ENCODE measurements around the gene DDX59.

DDX59 gene

DNA sequence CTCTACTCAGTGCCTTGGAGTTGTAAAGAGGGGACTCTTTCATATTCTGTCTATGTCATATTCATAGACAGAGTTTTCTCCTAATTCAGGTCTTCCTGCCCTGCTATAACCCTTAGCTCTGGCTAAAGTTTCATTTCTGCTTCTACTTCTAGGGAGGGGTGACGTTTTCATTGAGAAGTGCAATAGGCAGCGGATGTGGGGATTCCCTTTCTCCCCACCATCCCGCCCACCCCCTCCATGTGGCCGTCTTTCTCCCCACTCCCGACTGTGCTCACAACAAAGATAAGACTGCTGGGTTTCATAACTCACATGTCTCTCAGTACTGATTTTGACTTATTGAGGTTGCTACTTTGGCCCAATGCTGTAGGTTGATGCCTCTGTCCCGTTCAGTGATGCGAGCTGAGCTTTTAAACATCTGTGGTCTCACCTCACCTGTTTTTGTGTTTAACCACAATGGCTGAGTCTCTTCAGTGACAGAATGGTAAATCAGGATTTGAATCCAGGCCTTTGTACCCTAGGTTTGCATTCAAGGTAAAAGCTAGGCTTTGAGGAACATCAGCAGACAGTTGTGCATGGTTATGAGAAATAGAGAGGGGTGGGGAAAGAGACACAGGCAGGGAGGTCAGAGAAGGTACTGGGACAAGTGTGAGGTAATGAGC lies 41.4 kb downstream of the DDX59 start:
- no peak for FAIRE-seq

DNA sequence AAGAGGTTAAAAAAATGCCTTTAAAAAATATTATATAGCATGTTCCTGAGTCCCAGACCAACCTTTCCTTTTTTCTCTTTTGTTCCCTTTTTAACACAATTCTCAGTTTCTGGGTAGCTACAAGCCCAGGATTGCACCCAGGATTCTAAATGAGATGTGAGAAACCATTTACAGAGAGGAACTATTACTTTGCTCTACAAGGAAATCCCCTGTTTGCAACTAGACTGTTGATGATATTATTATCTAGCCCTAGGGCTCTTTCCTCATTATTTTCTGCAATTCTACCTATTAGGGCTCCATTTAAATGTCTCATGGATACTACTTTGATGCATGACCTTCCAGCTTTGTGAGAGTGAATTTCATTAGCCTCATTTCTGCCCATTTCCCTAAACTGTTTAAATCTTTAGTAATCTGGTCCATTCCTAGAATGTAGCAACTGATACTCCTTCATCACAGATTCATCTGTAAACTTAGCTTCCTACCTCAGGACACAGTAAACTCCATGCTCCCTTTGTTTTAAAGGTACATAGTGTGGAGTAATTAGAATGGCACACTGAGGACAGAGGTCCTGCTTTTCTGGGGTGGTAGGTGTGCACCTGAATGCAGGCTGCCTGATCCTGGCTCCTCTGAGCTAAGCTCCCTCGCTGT lies 42.0 kb downstream of the DDX59 start:
- FAIRE-seq = no peak

DNA sequence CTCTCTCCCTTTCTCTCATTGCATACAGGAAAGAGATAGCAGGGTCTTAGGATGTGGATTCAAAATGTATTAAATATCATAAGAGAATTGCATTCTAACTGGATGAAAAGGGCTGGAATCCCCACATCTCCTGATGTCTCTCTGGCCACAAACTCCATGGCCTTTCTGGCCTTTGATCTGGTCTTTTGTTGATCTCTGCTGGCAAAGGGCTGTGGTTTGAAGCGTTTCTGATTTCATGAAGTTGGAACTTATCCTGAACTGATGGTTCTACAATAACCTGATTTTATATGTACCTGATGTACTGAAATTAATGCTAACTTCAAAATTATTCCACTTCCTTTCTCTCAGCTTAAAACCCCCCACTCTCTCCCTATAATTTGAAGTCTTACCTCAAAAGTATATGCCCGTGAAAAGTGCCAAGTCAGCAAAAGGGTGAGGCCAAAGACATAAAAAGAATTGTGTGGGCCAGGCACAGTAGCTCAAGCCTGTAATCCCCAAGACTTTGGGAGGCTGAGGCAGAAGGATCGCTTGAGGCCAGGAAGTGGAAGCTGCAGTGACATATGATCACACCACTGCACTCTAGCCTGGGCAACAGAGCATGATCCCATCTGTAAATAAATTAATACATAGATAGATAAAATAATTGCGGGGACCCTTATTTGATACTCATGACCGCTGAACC lies 42.7 kb downstream of the DDX59 start:
- FAIRE-seq = no peak

DNA sequence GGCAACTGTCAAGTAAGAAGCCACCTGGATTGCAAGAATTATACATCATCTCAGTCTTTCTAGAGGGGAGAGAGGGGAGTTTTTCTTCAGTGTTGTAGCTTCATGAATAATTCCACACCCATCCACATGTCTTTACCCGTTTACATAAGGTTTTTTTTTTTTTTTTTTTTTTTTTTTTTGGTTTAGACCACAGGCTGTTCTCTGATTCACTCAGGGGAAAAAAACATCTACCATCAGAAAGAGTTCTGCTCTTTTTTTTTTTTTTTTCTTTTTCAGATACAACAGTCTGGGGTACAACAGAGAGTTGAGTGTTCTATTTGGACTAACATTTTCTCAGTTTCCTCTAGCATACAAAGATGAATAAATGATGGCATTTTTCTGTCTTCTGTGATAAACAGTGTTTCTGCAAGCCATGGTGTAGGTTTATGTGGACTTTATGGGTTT lies 44.3 kb downstream of the DDX59 start:
- FAIRE-seq = no peak

DNA sequence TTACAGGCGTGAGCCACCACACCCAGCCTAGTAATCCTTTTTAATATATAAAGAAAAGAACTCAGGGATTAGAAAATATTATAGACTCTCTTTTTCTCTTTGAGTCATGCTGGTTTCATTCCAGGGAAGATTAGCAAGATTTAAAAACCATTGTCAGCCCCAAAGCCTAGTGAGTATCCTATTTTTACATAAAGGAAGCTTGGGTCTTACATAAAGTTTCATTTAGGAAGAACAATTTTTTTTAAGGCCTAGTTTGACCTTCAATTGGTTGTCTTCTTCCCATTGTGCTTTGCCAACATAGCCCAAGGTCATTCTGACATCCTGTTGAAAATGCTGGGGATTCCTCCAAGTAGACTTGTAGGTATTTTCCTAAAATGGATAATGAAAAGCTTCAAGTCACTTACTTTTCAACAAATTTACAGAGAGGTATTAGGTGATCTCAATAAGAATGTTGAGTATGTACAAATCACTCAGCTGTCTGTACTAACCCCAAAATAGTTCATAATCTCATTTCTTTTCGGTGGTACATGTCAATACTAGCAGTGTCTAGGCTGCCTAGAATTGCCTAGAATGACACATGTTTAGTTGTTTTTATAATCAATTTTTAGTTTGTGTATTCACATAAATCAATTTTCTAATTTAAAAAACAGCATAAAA lies 44.9 kb downstream of the DDX59 start:
- FAIRE-seq = no peak

DNA sequence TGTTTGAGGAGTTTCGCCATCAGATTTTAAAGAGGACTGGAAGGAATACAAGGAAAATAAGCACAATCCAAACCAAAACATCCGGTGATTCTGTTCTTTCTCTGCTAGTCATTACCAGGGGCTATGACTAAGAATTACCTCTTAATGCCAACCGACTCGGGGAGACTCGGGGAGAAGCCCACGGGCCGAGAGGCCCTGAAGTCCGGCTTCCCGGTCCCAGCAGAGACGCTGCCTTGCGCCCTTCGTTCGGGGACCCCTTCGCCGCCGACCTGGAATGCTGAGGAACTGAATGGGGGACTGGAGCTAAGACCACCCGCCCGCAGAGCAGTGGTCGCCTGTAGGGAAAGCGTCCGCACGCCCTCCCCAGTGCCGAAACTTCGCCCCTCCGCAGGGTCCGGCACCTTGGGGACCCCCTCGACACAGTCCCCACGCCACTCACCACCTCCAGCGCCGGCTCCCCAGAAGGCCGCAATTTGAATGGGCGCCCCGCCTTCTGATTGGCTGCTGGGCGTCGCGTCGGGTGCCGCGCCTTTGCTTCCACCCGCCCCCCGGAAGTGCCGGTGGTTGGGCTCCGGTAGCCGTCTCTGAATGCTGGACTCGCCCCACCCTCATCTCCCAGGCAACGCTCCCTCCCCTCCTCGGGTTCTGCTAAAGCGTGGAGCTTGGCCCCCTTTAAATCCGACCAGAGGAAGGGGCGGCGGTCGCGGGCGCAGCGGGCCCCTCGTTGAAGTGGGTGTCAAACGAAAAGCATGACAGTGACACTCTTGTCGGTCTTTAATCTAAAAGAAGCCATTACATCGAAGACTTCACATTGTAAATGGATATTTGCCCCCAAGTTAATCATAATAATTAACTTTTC lies 49.2 kb downstream of the DDX59 start, which contains the start of gene KIF14:
KIF14 (minus strand) TSS at position 479 of the 859 bp plus-strand sequence. CDS start 2,028 bp downstream, outside the sequence.
- no peak for FAIRE-seq

DNA sequence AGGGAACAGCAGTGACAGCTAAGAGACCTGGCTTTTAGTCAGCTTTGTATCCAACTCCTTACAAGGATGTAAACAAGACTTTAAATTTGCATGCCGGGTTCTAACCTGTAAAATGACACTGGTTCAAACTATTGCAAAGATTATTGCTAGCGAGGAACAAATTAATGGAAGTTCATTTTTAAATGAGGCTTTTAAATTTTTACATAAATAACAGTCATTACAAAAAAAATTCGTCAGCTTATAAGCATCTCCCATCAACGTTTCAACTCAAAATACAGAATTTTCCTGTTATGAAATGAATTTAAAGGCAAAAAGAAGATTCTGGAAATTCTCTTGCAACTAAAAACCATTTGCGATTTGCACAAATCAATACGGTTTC lies 49.8 kb downstream of the DDX59 start:
- FAIRE-seq = no peak

DNA sequence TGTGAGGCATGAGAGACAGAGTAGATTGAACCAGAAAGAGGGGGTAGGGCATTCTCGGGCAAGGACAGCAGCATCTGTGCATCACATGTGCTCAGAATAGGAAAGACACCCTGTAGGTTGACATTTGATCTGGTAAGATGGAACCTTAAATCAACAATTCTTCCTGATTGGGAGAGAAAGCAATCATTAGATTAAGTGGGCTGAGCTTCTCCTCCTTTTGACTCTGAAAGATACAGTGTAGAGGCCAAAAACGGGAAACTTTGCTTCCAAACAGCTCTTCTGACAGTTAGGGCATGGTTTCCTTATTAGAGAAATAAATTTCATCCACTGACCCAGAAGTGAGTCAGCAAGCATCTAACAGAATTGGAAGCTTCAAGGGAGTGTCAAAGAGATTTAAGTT lies 58.9 kb downstream of the DDX59 start:
- no peak for FAIRE-seq

DNA sequence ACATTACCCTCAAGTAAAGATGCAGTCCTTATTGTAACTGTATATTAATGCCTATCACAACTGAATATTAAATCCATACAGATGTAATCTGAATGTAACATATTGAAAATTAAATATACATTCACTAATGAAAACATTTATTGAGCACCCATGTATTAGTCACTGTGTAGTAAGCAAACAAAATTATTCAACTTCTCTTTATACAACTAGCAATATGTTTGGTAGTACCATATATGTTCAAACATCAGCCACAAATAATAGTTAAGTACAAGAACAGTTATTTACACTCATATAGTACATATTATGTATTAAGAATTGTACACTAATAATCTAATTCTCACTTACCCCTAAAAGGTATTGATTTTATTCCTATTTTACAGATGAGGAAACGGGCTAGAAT lies 67.1 kb downstream of the DDX59 start:
- FAIRE-seq = no peak

Measured in colon (tissue), 2 donors.